Measurements from ENCODE around the gene PTPRN2.

PTPRN2 gene

GRCh38 chr7:158592541-158592940 lies 4.9 kb upstream of the PTPRN2 start:
- ATAC-seq (replicated peaks) (no peak), DNase-seq (no peak)
- Mint-ChIP-seq H3K4me3 (no peak overlapping the region), H3K36me3 (ENCODE audit: insufficient read depth) (peaks cover 11% of the 10 kb centered on the region), H3K27ac (no peak overlapping the region), H3K4me1 (ENCODE audit: low read depth in 2 of 2) (peaks cover 0 to 2% of the 10 kb centered on the region in 2 donors), H3K9me3 (no peaks in the 10 kb centered on the region), H3K27me3 (peaks cover 8 to 18% of the 10 kb centered on the region in 2 donors)

- Mint-ChIP-seq H3K36me3 (ENCODE audit: insufficient read depth) (peaks cover 11% of the 10 kb centered on the region), H3K4me3 (no peak overlapping the region), H3K27ac (no peak overlapping the region), H3K9me3 (no peaks in the 10 kb centered on the region), H3K4me1 (ENCODE audit: low read depth in 2 of 2) (peaks cover 0 to 2% of the 10 kb centered on the region in 2 donors), H3K27me3 (peaks cover 8 to 18% of the 10 kb centered on the region in 2 donors)
- no peak for DNase-seq
- ATAC-seq (replicated peaks) = no peak
Measured at GRCh38 chr7:158591944-158592343, 4.3 kb upstream of the PTPRN2 start.

GRCh38 chr7:158590181-158590530 lies 2.5 kb upstream of the PTPRN2 start:
- DNase-seq (no peak), ATAC-seq (replicated peaks) (no peak)
- no peaks in the 10 kb centered on the region for H3K9me3 Mint-ChIP-seq
- H3K36me3 Mint-ChIP-seq (ENCODE audit: insufficient read depth) = peaks cover 13% of the 10 kb centered on the region
- no peak overlapping the region for H3K4me3 Mint-ChIP-seq
- no peak overlapping the region for H3K27ac Mint-ChIP-seq
- peaks cover 20 to 32% of the 10 kb centered on the region in 2 donors for H3K27me3 Mint-ChIP-seq
- peaks cover 4 to 7% of the 10 kb centered on the region in 2 donors for H3K4me1 Mint-ChIP-seq (ENCODE audit: low read depth in 2 of 2)

GRCh38 chr7:158589653-158590052 lies 2.0 kb upstream of the PTPRN2 start:
- peaks cover 13% of the 10 kb centered on the region for H3K36me3 Mint-ChIP-seq (ENCODE audit: insufficient read depth)
- H3K4me3 Mint-ChIP-seq = peak overlapping the region in 1 of 2 donors; percentile 62
- no peaks in the 10 kb centered on the region for H3K9me3 Mint-ChIP-seq
- peaks cover 21 to 36% of the 10 kb centered on the region in 2 donors for H3K27me3 Mint-ChIP-seq
- ATAC-seq (replicated peaks) (no peak), DNase-seq (no peak)
- H3K4me1 Mint-ChIP-seq (ENCODE audit: low read depth in 2 of 2) = peaks cover 4 to 7% of the 10 kb centered on the region in 2 donors
- H3K27ac Mint-ChIP-seq = no peak overlapping the region

- Mint-ChIP-seq H3K27me3 (peaks cover 28 to 43% of the 10 kb centered on the region in 2 donors), H3K36me3 (ENCODE audit: insufficient read depth) (peaks cover 13% of the 10 kb centered on the region), H3K27ac (peak overlapping the region in 1 of 2 donors; percentile 39), H3K4me3 (peak overlapping the region; percentile 62 to 71), H3K9me3 (no peaks in the 10 kb centered on the region), H3K4me1 (ENCODE audit: low read depth in 2 of 2) (peaks cover 4 to 7% of the 10 kb centered on the region in 2 donors)
- ATAC-seq (replicated peaks) (no peak), DNase-seq (no peak)
Measured at GRCh38 chr7:158588878-158589442, 1.3 kb upstream of the PTPRN2 start.

- Mint-ChIP-seq H3K27me3 (peaks cover 35 to 50% of the 10 kb centered on the region in 2 donors), H3K27ac (peak overlapping the region in 1 of 2 donors; percentile 39), H3K9me3 (no peaks in the 10 kb centered on the region), H3K4me3 (peak overlapping the region; percentile 62 to 71), H3K4me1 (ENCODE audit: low read depth in 2 of 2) (peaks cover 4 to 7% of the 10 kb centered on the region in 2 donors), H3K36me3 (ENCODE audit: insufficient read depth) (peaks cover 13% of the 10 kb centered on the region)
- DNase-seq = no peak
- peak; percentile 21 for ATAC-seq (replicated peaks)
Measured at GRCh38 chr7:158588085-158588877, 658 bp upstream of the PTPRN2 start.

GRCh38 chr7:158586499-158587161 lies 993 bp downstream of the PTPRN2 start:
- Mint-ChIP-seq H3K27me3 (peaks cover 48 to 64% of the 10 kb centered on the region in 2 donors), H3K4me1 (ENCODE audit: low read depth in 2 of 2) (peaks cover 4 to 7% of the 10 kb centered on the region in 2 donors), H3K4me3 (peak overlapping the region; percentile 75 to 81), H3K9me3 (no peaks in the 10 kb centered on the region), H3K36me3 (ENCODE audit: insufficient read depth) (peaks cover 13% of the 10 kb centered on the region), H3K27ac (no peak overlapping the region)
- DNase-seq (no peak), ATAC-seq (replicated peaks) (no peak)

GRCh38 chr7:158585721-158586498 lies 1.7 kb downstream of the PTPRN2 start:
- H3K4me3 Mint-ChIP-seq = peak overlapping the region; percentile 75 to 81
- H3K9me3 Mint-ChIP-seq = no peaks in the 10 kb centered on the region
- H3K36me3 Mint-ChIP-seq (ENCODE audit: insufficient read depth) = peaks cover 13% of the 10 kb centered on the region
- H3K4me1 Mint-ChIP-seq (ENCODE audit: low read depth in 2 of 2) = peaks cover 4 to 7% of the 10 kb centered on the region in 2 donors
- no peak for DNase-seq
- no peak overlapping the region for H3K27ac Mint-ChIP-seq
- ATAC-seq (replicated peaks) = no peak
- peaks cover 50 to 71% of the 10 kb centered on the region in 2 donors for H3K27me3 Mint-ChIP-seq

- Mint-ChIP-seq H3K27ac (no peak overlapping the region), H3K36me3 (ENCODE audit: insufficient read depth) (peaks cover 13% of the 10 kb centered on the region), H3K27me3 (peaks cover 50 to 78% of the 10 kb centered on the region in 2 donors), H3K4me3 (no peak overlapping the region), H3K9me3 (no peaks in the 10 kb centered on the region), H3K4me1 (ENCODE audit: low read depth in 2 of 2) (peaks cover 4 to 7% of the 10 kb centered on the region in 2 donors)
- DNase-seq (no peak), ATAC-seq (replicated peaks) (no peak)
Measured at GRCh38 chr7:158584407-158584806, 3.2 kb downstream of the PTPRN2 start.

GRCh38 chr7:158583810-158584209 lies 3.8 kb downstream of the PTPRN2 start:
- DNase-seq = no peak
- no peak for ATAC-seq (replicated peaks)
- peaks cover 11% of the 10 kb centered on the region for H3K36me3 Mint-ChIP-seq (ENCODE audit: insufficient read depth)
- no peaks in the 10 kb centered on the region for H3K9me3 Mint-ChIP-seq
- peaks cover 4 to 7% of the 10 kb centered on the region in 2 donors for H3K4me1 Mint-ChIP-seq (ENCODE audit: low read depth in 2 of 2)
- peaks cover 45 to 72% of the 10 kb centered on the region in 2 donors for H3K27me3 Mint-ChIP-seq
- H3K4me3 Mint-ChIP-seq = no peak overlapping the region
- H3K27ac Mint-ChIP-seq = no peak overlapping the region

GRCh38 chr7:158583143-158583542 lies 4.5 kb downstream of the PTPRN2 start:
- ATAC-seq (replicated peaks) (no peak), DNase-seq (no peak)
- no peak overlapping the region for H3K4me3 Mint-ChIP-seq
- peaks cover 42 to 66% of the 10 kb centered on the region in 2 donors for H3K27me3 Mint-ChIP-seq
- H3K9me3 Mint-ChIP-seq = peaks cover 0 to 2% of the 10 kb centered on the region in 2 donors
- peaks cover 8% of the 10 kb centered on the region for H3K36me3 Mint-ChIP-seq (ENCODE audit: insufficient read depth)
- peaks cover 4% of the 10 kb centered on the region in 2 donors for H3K4me1 Mint-ChIP-seq (ENCODE audit: low read depth in 2 of 2)
- no peak overlapping the region for H3K27ac Mint-ChIP-seq

GRCh38 chr7:158582089-158582456 lies 5.5 kb downstream of the PTPRN2 start:
- peaks cover 0 to 2% of the 10 kb centered on the region in 2 donors for H3K9me3 Mint-ChIP-seq
- H3K4me1 Mint-ChIP-seq (ENCODE audit: low read depth in 2 of 2) = peaks cover 4% of the 10 kb centered on the region in 2 donors

More at GRCh38 chr7:158582089-158582456, 5.5 kb downstream of the PTPRN2 start:
- Mint-ChIP-seq H3K27me3 (peaks cover 42 to 66% of the 10 kb centered on the region in 2 donors), H3K27ac (no peak overlapping the region), H3K36me3 (ENCODE audit: insufficient read depth) (peaks cover 8% of the 10 kb centered on the region), H3K4me3 (no peak overlapping the region)
- DNase-seq (no peak), ATAC-seq (replicated peaks) (no peak)

Measured in effector memory CD8-positive, alpha-beta T cell (primary cell).